B cell (primary cell): ENCODE data around the gene AQR.

Experiments used
- EZH2 ChIP-seq: IDR thresholded peaks from 2 replicates; pipeline ENCODE4 v1.6.1; 2012; ENCODE audit warnings: borderline replicate concordance, low read depth, mild to moderate bottlenecking, moderate library complexity, low read length; ENCODE audit not compliant: insufficient read depth, poor library complexity, severe bottlenecking
- TF ChIP-seq, protein P1 (sequence below): fragments of 200-600 bp; IDR thresholded peaks from one replicate; pipeline ENCODE4 v1.8.0; 2022; ENCODE audit warnings: antibody characterized with exemption, mild to moderate bottlenecking

DNA sequence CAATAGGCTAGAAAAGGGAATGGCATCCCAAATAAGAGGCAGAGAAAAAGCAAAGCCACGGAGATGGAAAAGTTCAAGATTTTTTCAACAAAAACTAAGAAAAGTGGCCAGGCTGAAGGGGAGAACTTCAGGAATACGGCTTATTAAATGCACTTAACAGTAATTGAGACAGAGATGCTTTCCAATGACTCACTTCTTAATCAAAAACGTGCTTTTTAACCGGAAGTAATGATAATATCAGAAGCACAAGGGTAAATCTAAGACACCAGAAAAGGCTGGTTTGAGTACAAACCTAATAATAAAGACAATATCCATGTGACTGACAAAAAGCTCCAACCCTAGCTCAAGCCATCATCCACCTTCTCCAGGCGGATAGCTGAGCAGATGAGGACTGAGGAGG lies 149.4 kb downstream of the AQR start:
- TF ChIP-seq, protein P1, sequence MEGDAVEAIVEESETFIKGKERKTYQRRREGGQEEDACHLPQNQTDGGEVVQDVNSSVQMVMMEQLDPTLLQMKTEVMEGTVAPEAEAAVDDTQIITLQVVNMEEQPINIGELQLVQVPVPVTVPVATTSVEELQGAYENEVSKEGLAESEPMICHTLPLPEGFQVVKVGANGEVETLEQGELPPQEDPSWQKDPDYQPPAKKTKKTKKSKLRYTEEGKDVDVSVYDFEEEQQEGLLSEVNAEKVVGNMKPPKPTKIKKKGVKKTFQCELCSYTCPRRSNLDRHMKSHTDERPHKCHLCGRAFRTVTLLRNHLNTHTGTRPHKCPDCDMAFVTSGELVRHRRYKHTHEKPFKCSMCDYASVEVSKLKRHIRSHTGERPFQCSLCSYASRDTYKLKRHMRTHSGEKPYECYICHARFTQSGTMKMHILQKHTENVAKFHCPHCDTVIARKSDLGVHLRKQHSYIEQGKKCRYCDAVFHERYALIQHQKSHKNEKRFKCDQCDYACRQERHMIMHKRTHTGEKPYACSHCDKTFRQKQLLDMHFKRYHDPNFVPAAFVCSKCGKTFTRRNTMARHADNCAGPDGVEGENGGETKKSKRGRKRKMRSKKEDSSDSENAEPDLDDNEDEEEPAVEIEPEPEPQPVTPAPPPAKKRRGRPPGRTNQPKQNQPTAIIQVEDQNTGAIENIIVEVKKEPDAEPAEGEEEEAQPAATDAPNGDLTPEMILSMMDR, result no peak
- TF ChIP-seq EZH2, result no peak
